IMR-90 (cell line): ENCODE data around the gene POLR1G. TPM values are rescaled to one million over a fixed set of nuclear protein-coding genes. Genes with fewer than 3 reads are reported as not detected.

Experiments
- ATAC-seq: fragments of 200-7000 bp; cut with Tn5 transposase; 2 replicates; pipeline ENCODE4 v1.9.1; 2020; ENCODE audit warnings: low read depth, mild to moderate bottlenecking, moderate library complexity
- BruUV-seq: library from RNA; stranded (reverse); fragments of 400-500 nt; replicated peaks from 2 replicates; lab custom pipeline; 2021; lab: Mats Ljungman, UMichigan
- CTCF ChIA-PET: fragments of 300-600 bp; formaldehyde crosslinking; extraction: SDS; loops from one replicate; lab custom pipeline; 2021; ENCODE audit warnings: antibody characterized with exemption; lab: Yijun Ruan, JAX
- POLR2A ChIA-PET: fragments of 300-600 bp; sonication (Branson Sonifier 250); formaldehyde crosslinking; loops from one replicate; lab custom pipeline; 2022; ENCODE audit warnings: antibody characterized with exemption; ENCODE audit not compliant: unreplicated experiment; lab: Charles Lee
- DNase-seq: peaks from one replicate; pipeline ENCODE4 v3.0.0; 2013
- H2AFZ ChIP-seq: replicated peaks from 2 replicates; pipeline ENCODE3; 2013; ENCODE audit warnings: low read length, mild to moderate bottlenecking; ENCODE audit not compliant: poor library complexity
- H2AK5ac ChIP-seq: 2 replicates; pipeline ENCODE4 v1.6.1; 2013; ENCODE audit warnings: low read depth, low read length, inconsistent platforms
- H2AK9ac ChIP-seq: replicated peaks from 2 replicates; pipeline ENCODE3; 2013; ENCODE audit warnings: mild to moderate bottlenecking, low read depth, low read length, moderate library complexity; ENCODE audit not compliant: poor library complexity
- H2BK120ac ChIP-seq: 2 replicates; pipeline ENCODE4 v1.6.1; 2013; ENCODE audit warnings: low read depth, low read length, inconsistent platforms
- H2BK15ac ChIP-seq: 3 replicates; pipeline ENCODE4 v1.6.1; 2013; ENCODE audit warnings: low read depth, low read length, inconsistent platforms
- H2BK20ac ChIP-seq: 2 replicates; pipeline ENCODE4 v1.6.1; 2013; ENCODE audit warnings: low read depth, mild to moderate bottlenecking, inconsistent platforms, low read length, moderate library complexity
- H2BK5ac ChIP-seq: 2 replicates; pipeline ENCODE4 v1.6.1; 2013; ENCODE audit warnings: mild to moderate bottlenecking, low read depth, low read length, inconsistent platforms; ENCODE audit not compliant: poor library complexity, severe bottlenecking
- H3K14ac ChIP-seq: replicated peaks from 2 replicates; pipeline ENCODE4 v1.6.1; 2013; ENCODE audit warnings: low read depth, low read length, inconsistent platforms
- H3K18ac ChIP-seq: 2 replicates; pipeline ENCODE4 v1.6.1; 2013; ENCODE audit warnings: low read depth, low read length, control low read depth
- H3K23ac ChIP-seq: 2 replicates; pipeline ENCODE4 v1.6.1; 2013; ENCODE audit warnings: low read depth, low read length, inconsistent platforms
- H3K27ac ChIP-seq: 2 replicates; pipeline ENCODE4 v1.5.1; 2013; ENCODE audit warnings: mild to moderate bottlenecking, control low read depth, low read length; ENCODE audit not compliant: insufficient read depth
- H3K27me3 ChIP-seq: 2 replicates; pipeline ENCODE4 v1.6.1; 2013; ENCODE audit warnings: low read length; ENCODE audit not compliant: control insufficient read depth, insufficient read depth
- H3K36me3 ChIP-seq: 2 replicates; pipeline ENCODE4 v1.6.1; 2013; ENCODE audit warnings: low read length, mixed read lengths; ENCODE audit not compliant: control insufficient read depth, insufficient read depth
- H3K4ac ChIP-seq: 2 replicates; pipeline ENCODE4 v1.6.1; 2013; ENCODE audit warnings: low read depth, low read length, inconsistent platforms
- H3K4me1 ChIP-seq: 2 replicates; pipeline ENCODE4 v1.6.1; 2013; ENCODE audit warnings: low read length, mixed read lengths; ENCODE audit not compliant: control insufficient read depth, insufficient read depth
- H3K4me2 ChIP-seq: 2 replicates; pipeline ENCODE4 v1.6.1; 2013; ENCODE audit warnings: low read depth, mild to moderate bottlenecking, control low read depth, low read length, moderate library complexity
- H3K4me3 ChIP-seq: 2 replicates; pipeline ENCODE4 v1.5.1; 2013; ENCODE audit warnings: low read depth, mild to moderate bottlenecking, control low read depth, low read length, moderate library complexity; ENCODE audit not compliant: insufficient read depth
- H3K56ac ChIP-seq: 2 replicates; pipeline ENCODE4 v1.6.1; 2013; ENCODE audit warnings: low read length, inconsistent platforms; ENCODE audit not compliant: insufficient read depth; ENCODE audit errors: extremely low read depth
- H3K79me1 ChIP-seq, 2 experiments: 2 replicates each; pipeline ENCODE4 v1.6.1; 2013; ENCODE audit warnings: low read length in 2 of 2, inconsistent platforms in 1 of 2, low read depth in 1 of 2
- H3K9ac ChIP-seq: 2 replicates; pipeline ENCODE4 v1.6.1; 2013; ENCODE audit warnings: low read depth, low read length, control low read depth
- H3K9me1 ChIP-seq: 2 replicates; pipeline ENCODE4 v1.6.1; 2013; ENCODE audit warnings: low read length, inconsistent platforms; ENCODE audit not compliant: insufficient read depth
- H3K9me3 ChIP-seq: 2 replicates; pipeline ENCODE4 v1.6.1; 2013; ENCODE audit warnings: low read length; ENCODE audit not compliant: control insufficient read depth, insufficient read depth
- H4K20me1 ChIP-seq: 2 replicates; pipeline ENCODE4 v1.6.1; 2013; ENCODE audit warnings: low read length, inconsistent platforms; ENCODE audit not compliant: insufficient read depth
- H4K5ac ChIP-seq: 2 replicates; pipeline ENCODE4 v1.6.1; 2013; ENCODE audit warnings: mild to moderate bottlenecking, low read depth, low read length, control low read depth
- H4K8ac ChIP-seq, 2 experiments: 2 replicates each; pipeline ENCODE4 v1.6.1; 2013; ENCODE audit warnings: low read depth in 2 of 2, low read length in 2 of 2, control low read depth in 1 of 2, inconsistent platforms in 1 of 2
- H4K91ac ChIP-seq: 2 replicates; pipeline ENCODE4 v1.6.1; 2013; ENCODE audit warnings: low read depth, low read length, inconsistent platforms; ENCODE audit not compliant: insufficient read depth
- BHLHE40 ChIP-seq: fragments of 150-350 bp; IDR thresholded peaks from 2 replicates; pipeline ENCODE4 v1.6.1; 2016; ENCODE audit warnings: mild to moderate bottlenecking, low read depth, low read length
- CEBPB ChIP-seq: IDR thresholded peaks from 2 replicates; pipeline ENCODE4 v1.6.1; 2012; ENCODE audit warnings: low read depth, low read length, improper control_type of control experiment
- CHD1 ChIP-seq: IDR thresholded peaks from 2 replicates; pipeline ENCODE4 v1.6.1; 2012; ENCODE audit warnings: low read depth, low read length, improper control_type of control experiment
- FOS ChIP-seq: fragments of 150-350 bp; IDR thresholded peaks from 2 replicates; pipeline ENCODE4 v1.6.1; 2016; ENCODE audit warnings: low read depth, low read length
- MAFK ChIP-seq: IDR thresholded peaks from 2 replicates; pipeline ENCODE4 v1.6.1; 2012; ENCODE audit warnings: low read depth, low read length, improper control_type of control experiment
- MAZ ChIP-seq: IDR thresholded peaks from 2 replicates; pipeline ENCODE4 v1.6.1; 2012; ENCODE audit warnings: low read depth, mild to moderate bottlenecking, low read length, improper control_type of control experiment, moderate library complexity, borderline replicate concordance
- MXI1 ChIP-seq: IDR thresholded peaks from 2 replicates; pipeline ENCODE4 v1.6.1; 2012; ENCODE audit warnings: low read depth, mild to moderate bottlenecking, low read length, moderate library complexity, borderline replicate concordance
- NFE2L2 ChIP-seq: fragments of 150-350 bp; IDR thresholded peaks from 2 replicates; pipeline ENCODE4 v1.6.1; 2016; ENCODE audit warnings: low read depth, mild to moderate bottlenecking, low read length
- POLR2A ChIP-seq: IDR thresholded peaks from 2 replicates; pipeline ENCODE4 v1.6.1; 2012; ENCODE audit warnings: mild to moderate bottlenecking, low read depth, low read length
- RAD21 ChIP-seq: IDR thresholded peaks from 2 replicates; pipeline ENCODE4 v1.6.1; 2012; ENCODE audit warnings: low read length, improper control_type of control experiment
- RCOR1 ChIP-seq: IDR thresholded peaks from 2 replicates; pipeline ENCODE4 v1.6.1; 2012; ENCODE audit warnings: mild to moderate bottlenecking, low read length, improper control_type of control experiment; ENCODE audit not compliant: insufficient replicate concordance
- RFX5 ChIP-seq: IDR thresholded peaks from 2 replicates; pipeline ENCODE4 v1.8.0; 2012; ENCODE audit warnings: low read depth, mild to moderate bottlenecking, low read length, moderate library complexity
- SMC3 ChIP-seq: fragments of 150-350 bp; IDR thresholded peaks from 2 replicates; pipeline ENCODE4 v1.6.1; 2016; ENCODE audit warnings: low read depth, mild to moderate bottlenecking, antibody characterized with exemption, low read length, moderate library complexity
- WGBS, 2 experiments: methylation state at CpG; one replicate each; pipeline versions ENCODE4 v1.1.5 to v1.1.7; 2013; ENCODE audit warnings: missing lambda C conversion rate in 2 of 2; ENCODE audit not compliant: insufficient read length in 1 of 2; ENCODE audit errors: extremely low coverage in 2 of 2; 5-methylcytosine and 5-hydroxymethylcytosine counted together
- dilution Hi-C: fragments of 300-500 bp; cut with HindIII; formaldehyde crosslinking; loops from one replicate; pipeline ENCODE4 v1.14.3; 2018; ENCODE audit warnings: low sequenced_read_pairs; ENCODE audit not compliant: unreplicated experiment
- in situ Hi-C: fragments of 300-500 bp; cut with MboI; formaldehyde crosslinking; loops from 3 replicates; pipeline ENCODE4 v1.14.3; 2019; ENCODE audit warnings: low sequenced_read_pairs, inconsistent platforms, mixed read lengths
- intact Hi-C: fragments of 100-400 bp; cut with micrococcal nuclease; formaldehyde crosslinking; loops from 2 replicates; pipeline ENCODE4 v1.10.0; 2022
- polyA plus RNA-seq, 3 experiments: library from polyadenylated mRNA; depleted of rRNA; stranded (reverse); fragments of >200 nt; gene quantifications; 2 replicates each; pipeline ENCODE4 v1.2.3, GENCODE V29; 2012; ENCODE audit warnings: low replicate concordance in 1 of 3
- total RNA-seq: library from RNA; depleted of rRNA; stranded (reverse); fragments of >200 nt; gene quantifications from 2 replicates; pipeline ENCODE4 v1.2.3, GENCODE V29; 2012
- TF ChIP-seq, protein P1 (sequence below): fragments of 150-350 bp; IDR thresholded peaks from 2 replicates; pipeline ENCODE4 v1.6.1; 2016; ENCODE audit warnings: low read depth, mild to moderate bottlenecking, low read length, moderate library complexity, borderline replicate concordance
- TF ChIP-seq, protein P2 (sequence below): fragments of 150-350 bp; IDR thresholded peaks from 2 replicates; pipeline ENCODE4 v1.6.1; 2017; ENCODE audit warnings: mild to moderate bottlenecking, antibody characterized with exemption, low read length, low read depth
- TF ChIP-seq, protein P3 (sequence below): conservative IDR thresholded peaks from 2 replicates; pipeline ENCODE4 v1.5.1; 2012; ENCODE audit warnings: mild to moderate bottlenecking, low read depth, low read length, improper control_type of control experiment

POLR1G gene
- total and polyA plus RNA-seq, 2 of the 4 experiments (the other 2 are of a cell fraction): 8.0 to 12.5 TPM

DNA sequence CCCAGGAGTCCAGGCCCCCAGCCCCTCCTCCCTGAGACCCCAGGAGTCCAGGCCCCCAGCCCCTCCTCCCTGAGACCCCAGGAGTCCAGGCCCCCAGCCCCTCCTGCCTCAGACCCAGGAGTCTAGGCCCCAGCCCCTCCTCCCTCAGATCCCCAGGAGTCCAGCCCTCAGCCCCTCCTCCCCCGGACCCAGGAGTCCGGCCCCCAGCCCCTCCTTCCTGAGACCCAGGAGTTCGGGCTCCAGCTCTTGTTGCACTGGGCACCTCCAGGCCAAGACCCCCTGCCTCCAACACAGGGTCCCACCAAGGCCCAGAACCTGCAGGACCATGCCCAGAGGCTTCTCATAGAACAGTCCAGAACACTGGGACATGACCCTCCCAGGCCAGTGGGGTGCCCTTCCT lies 13.5 kb downstream of the POLR1G start:
- H3K4me2 ChIP-seq: no peak overlapping the region
- peaks cover 14 to 51% of the 10 kb centered on the region in 2 experiments for H3K79me1 ChIP-seq
- in situ Hi-C loops (no loop called here), dilution Hi-C loops (no loop called here), intact Hi-C loops (no loop called here)
- H3K56ac ChIP-seq: no peak overlapping the region
- 50% methylated on average over 1 of the region's 3 CpGs; no CpG with 5 or more reads in 1 of the 2 experiments for WGBS, 2 experiments
- no peak overlapping the region for H3K9ac ChIP-seq
- ChIA-PET CTCF (no interaction called here), POLR2A (no interaction called here)
- H3K18ac ChIP-seq: no peak overlapping the region
- no peak overlapping the region for H3K23ac ChIP-seq
- H4K20me1 ChIP-seq: no peaks in the 10 kb centered on the region
- H2BK20ac ChIP-seq: no peak overlapping the region
- H3K4me3 ChIP-seq: no peak overlapping the region
- peaks cover 43% of the 10 kb centered on the region for H3K36me3 ChIP-seq
- H3K27ac ChIP-seq: no peak overlapping the region
- no peaks in the 10 kb centered on the region for H3K9me3 ChIP-seq
- H2BK5ac ChIP-seq: no peak overlapping the region
- no peak overlapping the region for H4K8ac ChIP-seq
- H2BK15ac ChIP-seq: no peak overlapping the region
- TF ChIP-seq BHLHE40 (no peak), FOS (no peak), MAZ (no peak), MAFK (no peak), CHD1 (no peak), SMC3 (no peak), MXI1 (no peak), RAD21 (no peak), NFE2L2 (no peak), RFX5 (no peak), CEBPB (no peak), POLR2A (no peak), RCOR1 (no peak)
- TF ChIP-seq, protein P1, sequence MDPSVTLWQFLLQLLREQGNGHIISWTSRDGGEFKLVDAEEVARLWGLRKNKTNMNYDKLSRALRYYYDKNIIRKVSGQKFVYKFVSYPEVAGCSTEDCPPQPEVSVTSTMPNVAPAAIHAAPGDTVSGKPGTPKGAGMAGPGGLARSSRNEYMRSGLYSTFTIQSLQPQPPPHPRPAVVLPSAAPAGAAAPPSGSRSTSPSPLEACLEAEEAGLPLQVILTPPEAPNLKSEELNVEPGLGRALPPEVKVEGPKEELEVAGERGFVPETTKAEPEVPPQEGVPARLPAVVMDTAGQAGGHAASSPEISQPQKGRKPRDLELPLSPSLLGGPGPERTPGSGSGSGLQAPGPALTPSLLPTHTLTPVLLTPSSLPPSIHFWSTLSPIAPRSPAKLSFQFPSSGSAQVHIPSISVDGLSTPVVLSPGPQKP: no peak
- TF ChIP-seq, protein P2, sequence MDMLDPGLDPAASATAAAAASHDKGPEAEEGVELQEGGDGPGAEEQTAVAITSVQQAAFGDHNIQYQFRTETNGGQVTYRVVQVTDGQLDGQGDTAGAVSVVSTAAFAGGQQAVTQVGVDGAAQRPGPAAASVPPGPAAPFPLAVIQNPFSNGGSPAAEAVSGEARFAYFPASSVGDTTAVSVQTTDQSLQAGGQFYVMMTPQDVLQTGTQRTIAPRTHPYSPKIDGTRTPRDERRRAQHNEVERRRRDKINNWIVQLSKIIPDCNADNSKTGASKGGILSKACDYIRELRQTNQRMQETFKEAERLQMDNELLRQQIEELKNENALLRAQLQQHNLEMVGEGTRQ: no peak
- TF ChIP-seq, protein P3, sequence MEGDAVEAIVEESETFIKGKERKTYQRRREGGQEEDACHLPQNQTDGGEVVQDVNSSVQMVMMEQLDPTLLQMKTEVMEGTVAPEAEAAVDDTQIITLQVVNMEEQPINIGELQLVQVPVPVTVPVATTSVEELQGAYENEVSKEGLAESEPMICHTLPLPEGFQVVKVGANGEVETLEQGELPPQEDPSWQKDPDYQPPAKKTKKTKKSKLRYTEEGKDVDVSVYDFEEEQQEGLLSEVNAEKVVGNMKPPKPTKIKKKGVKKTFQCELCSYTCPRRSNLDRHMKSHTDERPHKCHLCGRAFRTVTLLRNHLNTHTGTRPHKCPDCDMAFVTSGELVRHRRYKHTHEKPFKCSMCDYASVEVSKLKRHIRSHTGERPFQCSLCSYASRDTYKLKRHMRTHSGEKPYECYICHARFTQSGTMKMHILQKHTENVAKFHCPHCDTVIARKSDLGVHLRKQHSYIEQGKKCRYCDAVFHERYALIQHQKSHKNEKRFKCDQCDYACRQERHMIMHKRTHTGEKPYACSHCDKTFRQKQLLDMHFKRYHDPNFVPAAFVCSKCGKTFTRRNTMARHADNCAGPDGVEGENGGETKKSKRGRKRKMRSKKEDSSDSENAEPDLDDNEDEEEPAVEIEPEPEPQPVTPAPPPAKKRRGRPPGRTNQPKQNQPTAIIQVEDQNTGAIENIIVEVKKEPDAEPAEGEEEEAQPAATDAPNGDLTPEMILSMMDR: no peak
- H2AFZ ChIP-seq: no peak overlapping the region
- no peak overlapping the region for H2BK120ac ChIP-seq
- no TSS peak for BruUV-seq
- H3K4ac ChIP-seq: no peak overlapping the region
- H3K14ac ChIP-seq: no peak overlapping the region
- H2AK5ac ChIP-seq: no peak overlapping the region
- H3K4me1 ChIP-seq: peaks cover 5% of the 10 kb centered on the region
- no peak overlapping the region for H4K5ac ChIP-seq
- no peaks in the 10 kb centered on the region; the same call in 1 of the 2 replicates for H3K9me1 ChIP-seq
- no peak overlapping the region for H2AK9ac ChIP-seq
- no peak overlapping the region for H4K91ac ChIP-seq
- no peaks in the 10 kb centered on the region for H3K27me3 ChIP-seq
- no peak for ATAC-seq
- no peak for DNase-seq
